ENCODE results near the gene SEPTIN7.
A peak's percentile ranks its signal among the peaks of the same experiment; 100 is the strongest.

SEPTIN7 gene

DNA sequence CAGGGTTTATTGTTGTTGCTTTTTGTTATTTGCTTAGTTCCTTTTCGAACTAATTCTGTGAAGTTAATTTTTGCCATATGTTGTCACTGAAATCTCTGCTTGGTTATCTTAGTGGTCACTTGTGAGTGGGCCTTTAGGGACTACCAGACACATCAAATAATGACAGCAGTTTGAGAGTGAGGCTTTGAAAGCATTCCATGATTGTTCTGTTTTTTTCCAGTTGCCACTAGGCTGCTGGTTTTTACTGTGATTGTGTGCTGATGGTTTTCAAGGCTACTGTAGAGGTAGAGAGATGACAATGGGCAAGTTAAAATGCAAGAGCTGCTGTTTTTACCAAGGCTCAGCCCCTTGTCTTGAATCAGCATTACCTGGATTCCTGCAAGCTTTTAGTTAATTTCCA is 20.0 kb downstream of the SEPTIN7 start:
- no peak for DNase-seq (ENCODE audit: low spot score in 2 of 2)
- Mint-ChIP-seq H3K9me3 (peaks cover 6% of the 10 kb centered on the region), H3K4me1 (peaks cover 46% of the 10 kb centered on the region), H3K36me3 (ENCODE audit: insufficient read depth) (peaks cover 2% of the 10 kb centered on the region), H3K27me3 (no peaks in the 10 kb centered on the region), H3K4me3 (no peak overlapping the region), H3K27ac (ENCODE audit: low read depth) (no peak overlapping the region)
- ATAC-seq (replicated peaks; ENCODE audit: extremely low read depth, poor library complexity, severe bottlenecking), result no peak

GRCh38 chr7:35823440-35823839 is 22.6 kb downstream of the SEPTIN7 start:
- Mint-ChIP-seq H3K27me3 (no peaks in the 10 kb centered on the region), H3K27ac (ENCODE audit: low read depth) (no peak overlapping the region), H3K36me3 (ENCODE audit: insufficient read depth) (peaks cover 2% of the 10 kb centered on the region), H3K4me1 (peaks cover 27% of the 10 kb centered on the region), H3K9me3 (peaks cover 6% of the 10 kb centered on the region), H3K4me3 (no peak overlapping the region)
- ATAC-seq (replicated peaks; ENCODE audit: extremely low read depth, poor library complexity, severe bottlenecking) (no peak), DNase-seq (ENCODE audit: low spot score in 2 of 2) (no peak)

DNA sequence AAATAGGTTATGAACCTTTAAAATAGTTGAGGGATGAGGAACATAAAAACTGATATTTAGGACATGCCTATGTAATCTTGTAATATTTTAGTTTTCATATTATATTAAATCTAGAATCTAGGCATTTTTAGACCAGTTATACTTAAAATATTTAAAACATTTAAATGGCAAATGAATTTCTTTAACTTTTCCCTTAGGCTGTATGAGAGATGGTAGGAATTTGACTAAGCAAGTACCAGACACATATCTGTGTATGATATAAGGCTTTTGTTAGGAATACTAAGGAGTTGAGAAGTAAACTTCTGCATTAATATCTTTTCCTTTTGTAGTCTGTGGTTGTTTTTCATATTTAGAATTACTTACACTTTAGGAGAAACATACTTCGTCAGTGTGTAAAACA is 25.1 kb downstream of the SEPTIN7 start:
- no peaks in the 10 kb centered on the region for H3K9me3 Mint-ChIP-seq
- ATAC-seq (replicated peaks; ENCODE audit: extremely low read depth, poor library complexity, severe bottlenecking), result no peak
- H3K27ac Mint-ChIP-seq (ENCODE audit: low read depth), result no peak overlapping the region
- peaks cover 5% of the 10 kb centered on the region for H3K36me3 Mint-ChIP-seq (ENCODE audit: insufficient read depth)
- H3K4me1 Mint-ChIP-seq, result peaks cover 30% of the 10 kb centered on the region
- no peak for DNase-seq (ENCODE audit: low spot score in 2 of 2)
- no peak overlapping the region for H3K4me3 Mint-ChIP-seq
- H3K27me3 Mint-ChIP-seq, result no peaks in the 10 kb centered on the region

GRCh38 chr7:35826751-35827150 is 25.9 kb downstream of the SEPTIN7 start:
- no peaks in the 10 kb centered on the region for H3K9me3 Mint-ChIP-seq
- DNase-seq (ENCODE audit: low spot score in 2 of 2), result no peak
- H3K27me3 Mint-ChIP-seq, result no peaks in the 10 kb centered on the region
- H3K27ac Mint-ChIP-seq (ENCODE audit: low read depth), result no peak overlapping the region
- H3K36me3 Mint-ChIP-seq (ENCODE audit: insufficient read depth), result peaks cover 6% of the 10 kb centered on the region
- peaks cover 38% of the 10 kb centered on the region for H3K4me1 Mint-ChIP-seq
- ATAC-seq (replicated peaks; ENCODE audit: extremely low read depth, poor library complexity, severe bottlenecking), result no peak
- no peak overlapping the region for H3K4me3 Mint-ChIP-seq

DNA sequence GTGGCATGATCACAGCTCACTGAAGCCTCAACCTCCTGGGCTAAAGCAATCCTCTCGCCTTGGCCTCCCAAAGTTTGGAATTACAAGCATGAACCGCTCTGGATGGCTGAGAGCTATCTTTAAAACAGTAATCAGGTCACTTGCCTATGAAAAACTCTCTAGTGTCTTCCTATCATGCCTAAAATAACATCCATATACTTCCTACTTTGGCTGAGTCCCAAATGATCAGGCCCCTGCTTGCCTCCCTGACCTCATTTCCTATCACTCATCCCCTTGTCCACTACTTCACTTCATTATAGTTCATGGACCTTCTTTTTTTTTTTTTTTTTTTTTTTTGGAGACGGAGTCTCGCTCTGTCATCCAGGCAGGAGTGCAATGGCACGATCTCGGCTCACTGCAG is 28.0 kb downstream of the SEPTIN7 start:
- Mint-ChIP-seq H3K4me1 (peaks cover 52% of the 10 kb centered on the region), H3K27ac (ENCODE audit: low read depth) (peak overlapping the region; percentile 6), H3K27me3 (no peaks in the 10 kb centered on the region), H3K4me3 (no peak overlapping the region), H3K36me3 (ENCODE audit: insufficient read depth) (peaks cover 14% of the 10 kb centered on the region), H3K9me3 (no peaks in the 10 kb centered on the region)
- ATAC-seq (replicated peaks; ENCODE audit: extremely low read depth, poor library complexity, severe bottlenecking) (no peak), DNase-seq (ENCODE audit: low spot score in 2 of 2) (no peak)

DNA sequence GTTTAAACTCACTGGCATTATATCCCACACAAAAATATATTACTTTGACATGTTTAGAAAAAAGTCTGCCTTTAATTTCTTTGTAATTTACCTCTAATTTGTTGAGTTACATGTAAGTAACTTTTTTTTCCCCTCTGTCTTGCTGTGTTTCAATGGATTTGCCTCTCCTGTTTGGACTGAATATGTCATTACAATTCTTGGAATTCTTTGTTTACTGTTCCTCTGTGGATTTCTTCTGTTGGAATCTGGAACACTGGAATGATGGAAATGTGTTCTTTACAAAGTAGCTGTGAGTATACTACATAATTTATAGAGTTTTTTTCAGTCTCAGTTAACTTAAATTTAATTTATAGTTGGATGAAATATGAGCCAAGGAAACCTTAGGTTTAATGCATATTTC is 30.4 kb downstream of the SEPTIN7 start:
- Mint-ChIP-seq H3K36me3 (ENCODE audit: insufficient read depth) (peaks cover 28% of the 10 kb centered on the region), H3K4me3 (no peak overlapping the region), H3K4me1 (peaks cover 66% of the 10 kb centered on the region), H3K27me3 (no peaks in the 10 kb centered on the region), H3K27ac (ENCODE audit: low read depth) (peak overlapping the region; percentile 49), H3K9me3 (no peaks in the 10 kb centered on the region)
- ATAC-seq (replicated peaks; ENCODE audit: extremely low read depth, poor library complexity, severe bottlenecking) (no peak), DNase-seq (ENCODE audit: low spot score in 2 of 2) (no peak)

DNA sequence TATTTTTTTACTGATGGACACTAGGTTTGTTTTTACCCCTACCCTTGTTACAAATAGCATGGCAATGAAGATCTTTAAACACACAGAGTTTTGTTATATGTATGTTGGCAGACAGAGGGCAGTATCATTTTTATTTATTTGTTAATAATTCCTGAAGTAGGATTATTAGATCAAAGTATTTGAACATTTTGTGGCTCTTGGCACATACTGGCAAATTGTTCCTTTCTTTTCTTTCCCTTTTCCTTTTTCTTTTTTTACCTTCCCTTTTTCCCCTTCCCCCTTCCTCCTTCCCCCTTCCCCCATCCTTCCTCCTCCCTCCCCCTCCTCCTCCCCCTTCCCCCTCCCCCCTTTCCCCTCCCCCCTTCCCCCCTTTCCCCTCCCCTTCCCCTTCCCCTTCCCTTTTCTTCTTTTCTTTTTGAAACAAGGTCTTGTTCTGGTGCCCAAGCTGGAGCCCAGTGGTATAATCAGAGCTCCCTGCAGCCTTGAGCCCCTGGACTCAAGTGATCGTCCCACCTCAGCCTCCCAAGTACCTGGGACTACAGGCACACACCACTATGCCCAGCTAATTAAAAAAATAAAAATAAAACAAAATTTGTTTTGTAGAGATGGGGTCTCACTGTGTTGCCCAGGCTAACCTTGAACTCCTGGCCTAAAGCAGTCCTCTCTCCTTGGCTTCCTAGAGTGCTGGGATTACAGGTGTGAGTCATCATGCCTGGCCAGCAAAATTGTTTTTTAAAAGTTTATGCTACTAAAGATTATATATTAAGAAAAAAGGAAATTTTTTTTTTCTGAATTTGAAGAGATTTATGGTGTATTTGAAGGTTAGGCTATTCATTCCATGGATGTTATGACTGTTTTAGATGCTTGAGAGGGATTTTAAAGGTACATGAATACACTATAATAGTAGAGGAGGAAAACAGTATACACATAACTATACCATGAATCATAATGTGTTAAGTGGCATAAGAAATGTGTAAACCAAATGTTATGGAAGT is 39.3 kb downstream of the SEPTIN7 start:
- Mint-ChIP-seq H3K9me3 (no peaks in the 10 kb centered on the region), H3K36me3 (ENCODE audit: insufficient read depth) (peaks cover 29% of the 10 kb centered on the region), H3K4me3 (no peak overlapping the region), H3K4me1 (peaks cover 46% of the 10 kb centered on the region), H3K27me3 (no peaks in the 10 kb centered on the region), H3K27ac (ENCODE audit: low read depth) (peak overlapping the region; percentile 38)
- no peak for ATAC-seq (replicated peaks; ENCODE audit: extremely low read depth, poor library complexity, severe bottlenecking)
- DNase-seq (ENCODE audit: low spot score in 2 of 2), result no peak

GRCh38 chr7:35846816-35847412 is 46.1 kb downstream of the SEPTIN7 start:
- ATAC-seq (replicated peaks; ENCODE audit: extremely low read depth, poor library complexity, severe bottlenecking) (no peak), DNase-seq (ENCODE audit: low spot score in 2 of 2) (no peak)
- peaks cover 21% of the 10 kb centered on the region for H3K36me3 Mint-ChIP-seq (ENCODE audit: insufficient read depth)
- H3K27ac Mint-ChIP-seq (ENCODE audit: low read depth), result no peak overlapping the region
- no peak overlapping the region for H3K4me3 Mint-ChIP-seq
- H3K4me1 Mint-ChIP-seq, result peaks cover 56% of the 10 kb centered on the region
- H3K27me3 Mint-ChIP-seq, result no peaks in the 10 kb centered on the region
- no peaks in the 10 kb centered on the region for H3K9me3 Mint-ChIP-seq

- Mint-ChIP-seq H3K36me3 (ENCODE audit: insufficient read depth) (peaks cover 22% of the 10 kb centered on the region), H3K4me3 (no peak overlapping the region)
Observed at GRCh38 chr7:35848725-35849124, 47.9 kb downstream of the SEPTIN7 start.

DNA sequence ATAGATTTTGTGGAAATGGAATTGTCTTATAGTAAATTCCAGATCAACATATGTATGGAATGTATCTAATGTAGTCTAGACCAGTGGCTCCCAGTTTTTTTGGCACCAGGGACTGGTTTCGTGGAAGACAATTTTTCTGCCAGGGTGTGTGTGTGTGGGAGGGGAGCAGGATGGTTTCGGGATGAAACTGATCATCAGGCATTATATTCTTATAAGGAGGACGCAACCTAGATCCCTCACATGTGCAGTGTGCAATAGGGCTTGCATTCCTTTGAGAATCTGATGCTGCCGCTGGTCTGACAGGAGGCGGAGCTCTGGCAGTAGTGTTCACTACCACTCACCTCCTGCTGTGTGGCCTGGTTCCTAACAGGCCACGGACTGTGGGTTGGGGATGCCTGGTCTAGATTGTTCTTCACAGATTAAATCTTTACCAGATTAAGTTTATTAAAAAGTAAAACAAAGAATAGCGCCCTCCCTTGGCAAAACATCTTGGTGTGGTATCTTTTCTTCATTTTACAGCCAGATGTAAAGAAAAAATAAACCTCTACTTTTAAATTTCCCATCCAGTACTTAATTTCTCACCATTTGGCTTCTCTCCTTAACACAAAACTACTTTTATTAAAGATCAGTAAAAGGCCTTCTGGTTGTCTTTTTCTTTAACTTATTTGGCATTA is 48.4 kb downstream of the SEPTIN7 start:
- Mint-ChIP-seq H3K36me3 (ENCODE audit: insufficient read depth) (peaks cover 24% of the 10 kb centered on the region), H3K4me3 (no peak overlapping the region), H3K4me1 (peaks cover 46% of the 10 kb centered on the region), H3K9me3 (no peaks in the 10 kb centered on the region), H3K27ac (ENCODE audit: low read depth) (peak overlapping the region; percentile 55), H3K27me3 (no peaks in the 10 kb centered on the region)
- DNase-seq (ENCODE audit: low spot score in 2 of 2) (no peak), ATAC-seq (replicated peaks; ENCODE audit: extremely low read depth, poor library complexity, severe bottlenecking) (no peak)

More at GRCh38 chr7:35848725-35849124, 47.9 kb downstream of the SEPTIN7 start:
- Mint-ChIP-seq H3K27ac (ENCODE audit: low read depth) (peak overlapping the region; percentile 55), H3K9me3 (no peaks in the 10 kb centered on the region), H3K27me3 (no peaks in the 10 kb centered on the region), H3K4me1 (peaks cover 46% of the 10 kb centered on the region)
- ATAC-seq (replicated peaks; ENCODE audit: extremely low read depth, poor library complexity, severe bottlenecking) (no peak), DNase-seq (ENCODE audit: low spot score in 2 of 2) (no peak)

DNA sequence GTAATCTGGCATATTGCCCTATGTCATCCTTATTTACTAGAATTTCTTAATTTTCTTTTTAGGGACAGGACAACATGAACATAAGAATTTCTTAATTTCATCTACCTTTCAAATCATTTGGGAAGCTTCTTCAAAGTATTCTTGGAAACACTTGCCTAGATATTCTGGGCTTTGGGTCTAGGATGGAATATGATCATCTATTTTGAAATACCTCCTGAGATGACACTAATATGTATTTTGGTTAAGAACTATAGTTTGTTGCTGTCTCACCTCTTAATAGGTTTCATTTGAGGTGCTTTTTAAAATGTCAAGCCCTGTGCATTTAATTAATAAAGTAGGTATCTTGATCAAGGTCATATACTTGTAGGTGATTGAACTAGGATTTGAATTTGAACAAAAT is 49.1 kb downstream of the SEPTIN7 start:
- Mint-ChIP-seq H3K27me3 (no peaks in the 10 kb centered on the region), H3K27ac (ENCODE audit: low read depth) (peak overlapping the region; percentile 55), H3K9me3 (no peaks in the 10 kb centered on the region), H3K4me3 (no peak overlapping the region), H3K36me3 (ENCODE audit: insufficient read depth) (peaks cover 21% of the 10 kb centered on the region), H3K4me1 (peaks cover 52% of the 10 kb centered on the region)
- ATAC-seq (replicated peaks; ENCODE audit: extremely low read depth, poor library complexity, severe bottlenecking), result no peak
- DNase-seq (ENCODE audit: low spot score in 2 of 2), result no peak

All from central memory CD8-positive, alpha-beta T cell (primary cell).